Neural progenitor cell (in vitro differentiated cells): ENCODE results near the gene RNH1. TPM values are rescaled to one million over a fixed set of nuclear protein-coding genes. Genes with fewer than 3 reads are reported as not detected.

ENCODE experiments used
- DNase-seq: peaks from one replicate; pipeline ENCODE4 v3.0.0-alpha.2; 2016; ENCODE audit warnings: low spot score
- H2AFZ ChIP-seq: fragments of 200-600 bp; sonication (generic); replicated peaks from 2 replicates; pipeline ENCODE4 v1.6.1; 2016; ENCODE audit warnings: antibody characterized with exemption
- H3F3A ChIP-seq: fragments of 200-600 bp; sonication (generic); 2 replicates; pipeline ENCODE4 v1.6.1; 2016; ENCODE audit warnings: antibody characterized with exemption, low read depth
- H3K27ac ChIP-seq: fragments of 200-600 bp; sonication (generic); 2 replicates; pipeline ENCODE4 v1.5.1; 2016; ENCODE audit warnings: mild to moderate bottlenecking
- H3K27me3 ChIP-seq: fragments of 200-600 bp; sonication (generic); 2 replicates; pipeline ENCODE4 v1.6.1; 2016; ENCODE audit warnings: mild to moderate bottlenecking, moderate library complexity
- H3K36me3 ChIP-seq: fragments of 200-600 bp; sonication (generic); 2 replicates; pipeline ENCODE4 v1.5.1; 2016
- H3K4me1 ChIP-seq: fragments of 200-600 bp; sonication (generic); 2 replicates; pipeline ENCODE4 v1.6.1; 2016; ENCODE audit warnings: mixed run types
- H3K4me2 ChIP-seq: fragments of 200-600 bp; sonication (generic); 2 replicates; pipeline ENCODE4 v1.6.1; 2016
- H3K4me3 ChIP-seq: fragments of 200-600 bp; sonication (generic); 2 replicates; pipeline ENCODE4 v1.5.1; 2016
- H3K79me2 ChIP-seq: fragments of 200-600 bp; sonication (generic); 2 replicates; pipeline ENCODE4 v1.6.1; 2016; ENCODE audit warnings: low read depth
- H3K9ac ChIP-seq: fragments of 200-600 bp; sonication (generic); 2 replicates; pipeline ENCODE4 v1.6.1; 2016
- H3K9me3 ChIP-seq: fragments of 200-600 bp; sonication (generic); 2 replicates; pipeline ENCODE4 v1.5.1; 2016; ENCODE audit warnings: low read depth
- H4K20me1 ChIP-seq: fragments of 200-600 bp; sonication (generic); 2 replicates; pipeline ENCODE4 v1.6.1; 2016; ENCODE audit warnings: low read depth
- H3K27ac Mint-ChIP-seq: 3 replicates; pipeline ENCODE4 v1.8.0; 2021; ENCODE audit warnings: mixed read lengths
- H3K27me3 Mint-ChIP-seq: 2 replicates; pipeline ENCODE4 v1.8.0; 2022; ENCODE audit warnings: low read depth, mild to moderate bottlenecking, inconsistent platforms, moderate library complexity, mixed read lengths; ENCODE audit not compliant: insufficient read depth
- H3K36me3 Mint-ChIP-seq: 3 replicates; pipeline ENCODE4 v1.8.0; 2021; ENCODE audit warnings: mixed read lengths
- H3K4me1 Mint-ChIP-seq: 3 replicates; pipeline ENCODE4 v1.8.0; 2021; ENCODE audit warnings: mixed read lengths
- H3K4me3 Mint-ChIP-seq: 3 replicates; pipeline ENCODE4 v1.8.0; 2021; ENCODE audit warnings: mild to moderate bottlenecking, moderate library complexity, mixed read lengths
- H3K9me3 Mint-ChIP-seq: 3 replicates; pipeline ENCODE4 v1.8.0; 2020; ENCODE audit warnings: mixed read lengths
- EZH2 ChIP-seq: fragments of 200-600 bp; sonication (generic); IDR thresholded peaks from 2 replicates; pipeline ENCODE4 v1.6.1; 2017; ENCODE audit warnings: antibody characterized with exemption, mild to moderate bottlenecking, moderate library complexity
- EZH2phosphoT487 ChIP-seq: fragments of 200-600 bp; sonication (generic); IDR thresholded peaks from 2 replicates; pipeline ENCODE4 v1.6.1; 2017; ENCODE audit warnings: antibody characterized with exemption
- total RNA-seq: library from RNA; depleted of rRNA; stranded (reverse); fragments of >200 nt; gene quantifications from 2 replicates; pipeline ENCODE4 v1.2.3, GENCODE V29; 2015; ENCODE audit warnings: low replicate concordance
- TF ChIP-seq, protein P1 (sequence below): fragments of 200-600 bp; sonication (generic); IDR thresholded peaks from 2 replicates; pipeline ENCODE4 v1.5.1; 2017; ENCODE audit warnings: antibody characterized with exemption, mild to moderate bottlenecking

The RNH1 gene
- total RNA-seq, 1 donor from 2014 or later, result 10.5 TPM

DNA sequence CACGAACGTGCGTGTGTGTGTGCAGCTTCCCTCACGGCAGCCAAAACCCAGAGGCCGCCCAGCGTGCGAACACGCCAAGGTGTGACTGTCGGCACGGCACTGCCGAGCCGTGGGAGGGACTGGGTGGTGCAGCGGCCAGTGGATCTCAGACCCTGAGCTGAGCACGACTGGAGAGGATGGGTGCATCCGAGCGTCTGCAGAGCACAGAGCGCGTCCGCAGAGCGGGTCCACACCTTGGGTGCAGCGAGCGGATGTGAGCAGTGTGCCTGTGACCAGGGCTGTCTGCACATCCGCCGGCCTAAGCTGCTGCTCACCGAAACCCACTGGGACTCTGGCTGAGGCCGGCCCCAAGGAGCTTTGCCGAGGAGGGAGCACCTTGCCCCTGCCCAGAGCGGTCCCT is 34.2 kb downstream of the RNH1 start:
- H3K4me3 Mint-ChIP-seq, result no peak overlapping the region
- no peak for DNase-seq
- peak overlapping the region; percentile 13 for H3K27ac ChIP-seq
- no peaks in the 10 kb centered on the region for H3K9me3 ChIP-seq
- H3K9ac ChIP-seq, result no peak overlapping the region
- no peak overlapping the region for H3K4me2 ChIP-seq
- no peak overlapping the region for H2AFZ ChIP-seq
- H3K27me3 Mint-ChIP-seq, result no peaks in the 10 kb centered on the region
- TF ChIP-seq EZH2 (no peak), EZH2phosphoT487 (no peak)
- TF ChIP-seq, protein P1, sequence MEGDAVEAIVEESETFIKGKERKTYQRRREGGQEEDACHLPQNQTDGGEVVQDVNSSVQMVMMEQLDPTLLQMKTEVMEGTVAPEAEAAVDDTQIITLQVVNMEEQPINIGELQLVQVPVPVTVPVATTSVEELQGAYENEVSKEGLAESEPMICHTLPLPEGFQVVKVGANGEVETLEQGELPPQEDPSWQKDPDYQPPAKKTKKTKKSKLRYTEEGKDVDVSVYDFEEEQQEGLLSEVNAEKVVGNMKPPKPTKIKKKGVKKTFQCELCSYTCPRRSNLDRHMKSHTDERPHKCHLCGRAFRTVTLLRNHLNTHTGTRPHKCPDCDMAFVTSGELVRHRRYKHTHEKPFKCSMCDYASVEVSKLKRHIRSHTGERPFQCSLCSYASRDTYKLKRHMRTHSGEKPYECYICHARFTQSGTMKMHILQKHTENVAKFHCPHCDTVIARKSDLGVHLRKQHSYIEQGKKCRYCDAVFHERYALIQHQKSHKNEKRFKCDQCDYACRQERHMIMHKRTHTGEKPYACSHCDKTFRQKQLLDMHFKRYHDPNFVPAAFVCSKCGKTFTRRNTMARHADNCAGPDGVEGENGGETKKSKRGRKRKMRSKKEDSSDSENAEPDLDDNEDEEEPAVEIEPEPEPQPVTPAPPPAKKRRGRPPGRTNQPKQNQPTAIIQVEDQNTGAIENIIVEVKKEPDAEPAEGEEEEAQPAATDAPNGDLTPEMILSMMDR, result no peak
- H3F3A ChIP-seq, result peaks cover 6% of the 10 kb centered on the region
- H3K4me1 ChIP-seq, result no peaks in the 10 kb centered on the region
- H3K4me3 ChIP-seq, result no peak overlapping the region
- peaks cover 2% of the 10 kb centered on the region for H4K20me1 ChIP-seq
- H3K4me1 Mint-ChIP-seq, result peaks cover 31% of the 10 kb centered on the region
- H3K27ac Mint-ChIP-seq, result no peak overlapping the region
- no peaks in the 10 kb centered on the region for H3K36me3 Mint-ChIP-seq
- H3K9me3 Mint-ChIP-seq, result no peaks in the 10 kb centered on the region
- H3K36me3 ChIP-seq, result no peaks in the 10 kb centered on the region
- H3K27me3 ChIP-seq, result no peaks in the 10 kb centered on the region
- peaks cover 16% of the 10 kb centered on the region for H3K79me2 ChIP-seq

DNA sequence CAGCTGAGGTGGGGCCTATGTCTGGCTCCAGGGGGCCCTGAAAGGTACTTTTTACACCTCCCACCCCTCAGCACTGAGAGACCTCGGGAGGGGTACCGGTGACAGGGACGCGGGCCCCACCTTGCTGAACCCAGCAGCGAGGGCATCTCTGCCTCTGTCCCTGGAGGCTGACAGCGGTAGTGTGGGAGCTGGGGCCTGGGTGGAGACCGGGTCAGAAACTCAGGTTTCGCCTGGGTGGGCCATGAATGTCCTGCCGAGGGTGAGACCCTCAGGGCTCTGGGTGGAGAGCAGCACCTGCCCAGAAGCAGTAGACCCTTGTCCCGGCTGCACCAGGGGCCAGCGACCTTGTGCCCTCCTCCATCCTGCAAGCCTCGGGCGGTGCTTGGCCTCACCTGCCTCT is 34.8 kb downstream of the RNH1 start:
- H3K9me3 Mint-ChIP-seq, result no peaks in the 10 kb centered on the region
- H4K20me1 ChIP-seq, result peaks cover 2% of the 10 kb centered on the region
- no peaks in the 10 kb centered on the region for H3K36me3 ChIP-seq
- no peak overlapping the region for H3K27ac ChIP-seq
- no peak overlapping the region for H3K27ac Mint-ChIP-seq
- H3K4me3 Mint-ChIP-seq, result no peak overlapping the region
- H3K4me1 Mint-ChIP-seq, result peaks cover 26% of the 10 kb centered on the region
- no peaks in the 10 kb centered on the region for H3K27me3 ChIP-seq
- no peaks in the 10 kb centered on the region for H3K4me1 ChIP-seq
- no peak overlapping the region for H3K4me3 ChIP-seq
- TF ChIP-seq, protein P1, result no peak
- TF ChIP-seq EZH2phosphoT487 (no peak), EZH2 (no peak)
- H3K36me3 Mint-ChIP-seq, result no peaks in the 10 kb centered on the region
- H3K79me2 ChIP-seq, result peaks cover 16% of the 10 kb centered on the region
- no peak overlapping the region for H3K4me2 ChIP-seq
- no peak for DNase-seq
- H3K9ac ChIP-seq, result no peak overlapping the region
- H3K9me3 ChIP-seq, result no peaks in the 10 kb centered on the region
- H3K27me3 Mint-ChIP-seq, result no peaks in the 10 kb centered on the region
- no peak overlapping the region for H2AFZ ChIP-seq
- peaks cover 6% of the 10 kb centered on the region for H3F3A ChIP-seq

DNA sequence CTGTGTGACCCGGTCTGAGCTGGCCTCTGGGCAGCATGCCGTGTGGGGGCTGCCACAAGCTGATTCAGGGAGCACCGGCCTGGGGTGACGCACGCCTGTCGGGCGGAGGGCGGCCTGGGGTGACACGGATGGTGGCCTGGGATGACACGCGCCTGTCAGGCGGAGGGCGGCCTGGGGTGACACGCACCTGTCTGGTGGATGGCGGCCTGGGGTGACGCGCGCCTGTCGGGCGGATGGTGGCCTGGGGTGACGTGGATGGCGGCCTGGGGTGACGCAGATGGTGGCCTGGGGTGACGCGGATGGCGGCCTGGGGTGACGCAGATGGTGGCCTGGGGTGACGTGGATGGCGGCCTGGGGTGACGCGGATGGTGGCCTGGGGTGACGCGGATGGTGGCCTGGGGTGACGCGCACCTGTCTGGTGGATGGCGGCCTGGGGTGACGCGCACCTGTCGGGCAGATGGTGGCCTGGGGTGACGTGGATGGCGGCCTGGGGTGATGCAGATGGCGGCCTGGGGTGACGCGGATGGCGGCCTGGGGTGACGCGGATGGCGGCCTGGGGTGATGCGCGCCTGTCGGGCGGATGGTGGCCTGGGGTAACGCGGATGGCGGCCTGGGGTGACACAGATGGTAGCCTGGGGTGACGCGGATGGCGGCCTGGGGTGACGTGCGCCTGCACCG is 35.4 kb downstream of the RNH1 start:
- Histone ChIP-seq H3K4me2 (no peak overlapping the region), H3K27me3 (no peaks in the 10 kb centered on the region), H3K9ac (no peak overlapping the region), H3K9me3 (no peaks in the 10 kb centered on the region), H3K79me2 (peaks cover 16% of the 10 kb centered on the region), H3K36me3 (no peaks in the 10 kb centered on the region), H3F3A (peaks cover 6% of the 10 kb centered on the region), H3K27ac (no peak overlapping the region), H3K4me3 (no peak overlapping the region), H2AFZ (no peak overlapping the region), H4K20me1 (peaks cover 2% of the 10 kb centered on the region), H3K4me1 (no peaks in the 10 kb centered on the region)
- Mint-ChIP-seq H3K36me3 (peaks cover 3% of the 10 kb centered on the region), H3K9me3 (no peaks in the 10 kb centered on the region), H3K27me3 (no peaks in the 10 kb centered on the region), H3K27ac (no peak overlapping the region), H3K4me3 (no peak overlapping the region), H3K4me1 (peaks cover 20% of the 10 kb centered on the region)
- TF ChIP-seq, protein P1, result no peak
- TF ChIP-seq EZH2phosphoT487, result no peak
- no peak for TF ChIP-seq EZH2
- DNase-seq, result no peak
